GM12801 (cell line): ENCODE results near the gene LDLRAD4.

Source experiments
- CTCF ChIP-seq: IDR thresholded peaks from one replicate; pipeline ENCODE4 v1.5.1; 2011; ENCODE audit warnings: control low read depth; ENCODE audit not compliant: insufficient read length; ENCODE audit errors: extremely low read depth

The LDLRAD4 gene

GRCh38 chr18:13493725-13494124 is 275.2 kb downstream of the LDLRAD4 start:
- TF ChIP-seq CTCF, result no peak

DNA sequence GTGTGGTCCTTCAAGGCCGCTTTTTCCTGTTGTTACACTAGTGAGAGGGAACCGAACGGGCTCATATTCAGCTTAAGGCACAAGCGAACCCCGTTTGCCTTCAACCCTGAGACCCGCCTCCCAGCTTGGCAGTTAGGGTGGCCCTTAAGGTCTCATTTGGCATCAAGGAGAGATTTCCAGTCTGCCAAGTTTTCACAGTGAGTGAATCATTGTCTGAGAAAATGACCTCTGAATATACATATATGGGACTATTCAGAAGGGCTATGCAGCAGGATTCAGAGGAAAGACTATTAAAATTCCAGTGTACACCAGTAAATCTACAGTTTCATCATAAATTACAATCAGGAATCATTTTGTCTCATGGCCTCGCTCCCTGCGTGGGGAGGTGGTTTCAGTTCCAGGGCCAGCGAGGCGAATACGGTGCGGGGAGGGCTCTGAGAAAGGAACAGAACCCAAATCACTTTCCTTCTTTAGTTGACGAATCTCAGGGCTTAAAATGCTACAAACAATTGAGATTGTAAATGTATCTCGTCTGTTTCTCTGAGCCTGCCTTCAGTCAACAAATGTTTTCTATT is 276.4 kb downstream of the LDLRAD4 start:
- TF ChIP-seq CTCF, result no peak

- no peak for TF ChIP-seq CTCF
These were observed 277.4 kb downstream of the LDLRAD4 start for GRCh38 chr18:13495961-13496360.

DNA sequence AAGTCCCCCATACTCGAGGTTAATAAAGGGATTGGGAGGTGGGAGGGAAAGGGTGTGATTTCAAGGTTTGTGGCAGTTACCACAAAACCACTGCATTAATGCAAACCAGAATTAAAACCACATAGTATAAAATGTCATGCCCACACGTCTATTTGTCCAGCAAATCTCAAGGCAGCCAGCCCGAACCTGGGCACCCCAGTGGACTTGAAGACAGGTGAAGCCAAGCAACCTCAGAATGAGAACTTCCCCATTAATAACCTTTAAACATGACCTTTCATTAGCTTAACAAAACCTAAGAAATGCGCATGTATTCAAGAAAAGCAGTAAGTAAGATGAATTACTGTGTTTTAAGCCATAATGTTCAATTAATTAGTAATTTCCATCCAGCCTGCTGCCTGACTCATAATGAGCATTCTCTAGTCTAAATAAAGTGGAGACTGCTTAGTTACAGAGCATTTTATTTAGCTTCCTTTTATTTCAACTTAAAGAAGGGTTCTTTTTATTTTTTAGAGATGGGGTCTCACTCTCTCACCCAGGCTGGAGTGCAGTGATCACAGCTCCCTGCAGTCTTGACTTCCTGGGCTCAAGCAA is 278.2 kb downstream of the LDLRAD4 start:
- TF ChIP-seq CTCF, result no peak

- no peak for TF ChIP-seq CTCF
These were observed 281.2 kb downstream of the LDLRAD4 start for GRCh38 chr18:13499803-13500202.

DNA sequence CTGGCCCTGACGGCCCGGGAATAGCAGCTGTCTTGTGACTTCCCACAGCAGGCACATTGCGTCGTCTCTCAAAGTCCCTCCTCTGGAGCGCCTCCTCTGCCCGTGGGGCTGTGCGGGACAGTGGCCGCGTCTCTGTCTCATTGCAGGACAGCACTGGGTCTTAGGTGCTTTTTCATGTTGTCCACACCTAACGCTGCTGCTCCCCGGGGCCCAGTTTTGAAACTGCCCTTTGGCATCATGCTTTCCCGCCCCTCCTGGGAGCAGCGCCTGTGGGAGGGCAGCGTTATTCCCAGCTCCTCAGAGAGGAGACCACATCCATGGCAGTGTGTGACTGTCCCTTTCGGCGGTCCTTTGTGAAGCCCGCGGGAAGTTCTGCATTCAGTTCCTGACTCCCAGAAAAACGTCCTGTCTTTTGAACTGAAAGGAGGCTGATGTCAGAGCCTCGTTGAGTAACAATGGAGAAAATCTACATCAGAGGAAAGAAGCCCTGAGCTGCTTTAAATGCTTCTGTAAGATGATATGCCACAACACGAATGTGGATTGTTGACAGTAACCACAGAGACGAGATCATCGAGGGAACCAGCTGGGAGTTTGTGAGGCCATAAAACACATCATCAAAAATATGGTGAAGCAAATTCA is 281.8 kb downstream of the LDLRAD4 start:
- no peak for TF ChIP-seq CTCF

- no peak for TF ChIP-seq CTCF
These were observed 282.4 kb downstream of the LDLRAD4 start for GRCh38 chr18:13500869-13501542.
